ENCODE results near the gene CHST6.
"Not testable (repeated sequence)": the region's sequence is repeated elsewhere in the genome, so short reads cannot be mapped to it uniquely, and the experiment has no call there.

- TF ChIP-seq, protein P1, sequence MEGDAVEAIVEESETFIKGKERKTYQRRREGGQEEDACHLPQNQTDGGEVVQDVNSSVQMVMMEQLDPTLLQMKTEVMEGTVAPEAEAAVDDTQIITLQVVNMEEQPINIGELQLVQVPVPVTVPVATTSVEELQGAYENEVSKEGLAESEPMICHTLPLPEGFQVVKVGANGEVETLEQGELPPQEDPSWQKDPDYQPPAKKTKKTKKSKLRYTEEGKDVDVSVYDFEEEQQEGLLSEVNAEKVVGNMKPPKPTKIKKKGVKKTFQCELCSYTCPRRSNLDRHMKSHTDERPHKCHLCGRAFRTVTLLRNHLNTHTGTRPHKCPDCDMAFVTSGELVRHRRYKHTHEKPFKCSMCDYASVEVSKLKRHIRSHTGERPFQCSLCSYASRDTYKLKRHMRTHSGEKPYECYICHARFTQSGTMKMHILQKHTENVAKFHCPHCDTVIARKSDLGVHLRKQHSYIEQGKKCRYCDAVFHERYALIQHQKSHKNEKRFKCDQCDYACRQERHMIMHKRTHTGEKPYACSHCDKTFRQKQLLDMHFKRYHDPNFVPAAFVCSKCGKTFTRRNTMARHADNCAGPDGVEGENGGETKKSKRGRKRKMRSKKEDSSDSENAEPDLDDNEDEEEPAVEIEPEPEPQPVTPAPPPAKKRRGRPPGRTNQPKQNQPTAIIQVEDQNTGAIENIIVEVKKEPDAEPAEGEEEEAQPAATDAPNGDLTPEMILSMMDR (IDR thresholded peaks at IDR 0.05; ENCODE audit: control extremely low read depth in 1 of 3, insufficient read depth in 1 of 3, low read depth in 1 of 3, low read length in 3 of 3): not testable (repeated sequence)
- not testable (repeated sequence) for TF ChIP-seq TAF1 (IDR thresholded peaks at IDR 0.05; ENCODE audit: low read depth, low read length); RAD21 (IDR thresholded peaks at IDR 0.05 in 1 of 2, conservative IDR thresholded peaks at IDR 0.05 in 1 of 2; ENCODE audit: low read depth in 2 of 2, low read length in 2 of 2); YY1 (IDR thresholded peaks at IDR 0.05; ENCODE audit: low read depth, low read length); CEBPB (IDR thresholded peaks at IDR 0.05; ENCODE audit: low read depth, low read length)
These were observed 3.5 kb upstream of the CHST6 start for GRCh38 chr16:75498605-75499322.
